Stimulated activated CD4-positive, alpha-beta T cell treated with anti-CD3 and anti-CD28 coated beads, Interleukin-12 subunit alpha, Interleukin-12 subunit beta, amount 100 ng/mL, for 24 hours (primary cell): Measurements from ENCODE around the gene VWA2.

ENCODE experiments used
- DNase-seq, 2 experiments: peaks; one replicate each; pipeline ENCODE4 v3.0.0-alpha.2; 2020; ENCODE audit warnings: low read depth in 2 of 2

Gene VWA2

GRCh38 chr10:114297136-114297705, 58.2 kb downstream of the VWA2 start:
- DNase-seq, result no peak

GRCh38 chr10:114300036-114300645, 61.1 kb downstream of the VWA2 start:
- no peak for DNase-seq

- no peak for DNase-seq
These were observed 62.1 kb downstream of the VWA2 start for GRCh38 chr10:114301177-114301576.

- DNase-seq, result no peak
These were observed 63.1 kb downstream of the VWA2 start for GRCh38 chr10:114301951-114302710.

- no peak for DNase-seq
These were observed 64.5 kb downstream of the VWA2 start for GRCh38 chr10:114303556-114303955.

- peak; percentile 40 to 71 for DNase-seq
These were observed 65.0 kb downstream of the VWA2 start for GRCh38 chr10:114304017-114304570.

GRCh38 chr10:114304571-114305421, 65.7 kb downstream of the VWA2 start:
- DNase-seq, result peak; percentile 26 to 51

GRCh38 chr10:114305521-114305925, 66.5 kb downstream of the VWA2 start:
- no peak for DNase-seq

- DNase-seq, result no peak
These were observed 67.3 kb downstream of the VWA2 start for GRCh38 chr10:114306116-114306973.

- no peak for DNase-seq
These were observed 68.7 kb downstream of the VWA2 start for GRCh38 chr10:114307731-114308130.

GRCh38 chr10:114308531-114309363, 69.7 kb downstream of the VWA2 start:
- DNase-seq, result no peak

GRCh38 chr10:114309364-114309651, 70.3 kb downstream of the VWA2 start:
- no peak for DNase-seq

- DNase-seq, result no peak
These were observed 71.3 kb downstream of the VWA2 start for GRCh38 chr10:114310346-114310745.

- no peak for DNase-seq
These were observed 72.0 kb downstream of the VWA2 start for GRCh38 chr10:114311023-114311422.

- DNase-seq, result no peak
These were observed 72.6 kb downstream of the VWA2 start for GRCh38 chr10:114311496-114312209.

- no peak for DNase-seq
These were observed 74.1 kb downstream of the VWA2 start for GRCh38 chr10:114313139-114313538.

- DNase-seq, result no peak
These were observed 74.8 kb downstream of the VWA2 start for GRCh38 chr10:114313866-114314265.

GRCh38 chr10:114315566-114316420, 76.7 kb downstream of the VWA2 start:
- no peak for DNase-seq

GRCh38 chr10:114316744-114317143, 77.7 kb downstream of the VWA2 start:
- no peak for DNase-seq
